Neutrophil (primary cell): Measurements from ENCODE around the gene CLEC2D.
A peak's percentile ranks its signal among the peaks of the same experiment; 100 is the strongest.
"Not testable (repeated sequence)": the region's sequence is repeated elsewhere in the genome, so short reads cannot be mapped to it uniquely, and the experiment has no call there.

ENCODE experiments used
- H3K27ac ChIP-seq: fragments of 200-600 bp; sonication (generic); 2 replicates; pipeline ENCODE4 v1.5.1; 2016; ENCODE audit warnings: mild to moderate bottlenecking, moderate library complexity
- H3K27me3 ChIP-seq: fragments of 200-600 bp; sonication (generic); 2 replicates; pipeline ENCODE4 v1.6.0; 2016; ENCODE audit warnings: mild to moderate bottlenecking
- H3K36me3 ChIP-seq: fragments of 200-600 bp; sonication (generic); 2 replicates; pipeline ENCODE4 v1.5.1; 2017
- H3K4me1 ChIP-seq, 2 experiments: fragments of 200-600 bp in 1 of 2; sonication (generic) in 1 of 2; 1 replicate in 1 of 2; 2 replicates in 1 of 2; pipeline versions ENCODE4 v1.5.1 to v1.6.1; 2013 to 2016; ENCODE audit warnings: low read depth in 1 of 2, low read length in 1 of 2, mild to moderate bottlenecking in 1 of 2, moderate library complexity in 1 of 2; ENCODE audit not compliant: control insufficient read depth in 1 of 2, insufficient read depth in 1 of 2
- H3K4me3 ChIP-seq, 2 experiments: fragments of 200-600 bp in 1 of 2; sonication (generic) in 1 of 2; 1 replicate in 1 of 2; 2 replicates in 1 of 2; pipeline ENCODE4 v1.5.1; 2013 to 2016; ENCODE audit warnings: low read depth in 1 of 2, low read length in 1 of 2, mild to moderate bottlenecking in 1 of 2, moderate library complexity in 1 of 2
- H3K9me3 ChIP-seq: fragments of 200-600 bp; sonication (generic); 2 replicates; pipeline ENCODE4 v1.5.1; 2016
- CTCF ChIP-seq: fragments of 200-600 bp; sonication (generic); IDR thresholded peaks from 2 replicates; pipeline ENCODE4 v1.5.1; 2016; ENCODE audit warnings: antibody characterized with exemption

The CLEC2D gene

GRCh38 chr12:9699269-9699897 is 29.9 kb downstream of the CLEC2D start:
- Histone ChIP-seq H3K27me3 (peaks cover 13% of the 10 kb centered on the region), H3K4me3 (no peak overlapping the region), H3K9me3 (no peaks in the 10 kb centered on the region), H3K27ac (peak overlapping the region; percentile 65), H3K4me1 (peaks cover 25% of the 10 kb centered on the region in 2 experiments), H3K36me3 (peaks cover 13% of the 10 kb centered on the region)
- no peak for TF ChIP-seq CTCF

- Histone ChIP-seq H3K27ac (peak overlapping the region; percentile 26), H3K27me3 (peaks cover 13% of the 10 kb centered on the region), H3K9me3 (no peaks in the 10 kb centered on the region), H3K36me3 (peaks cover 7% of the 10 kb centered on the region), H3K4me3 (no peak overlapping the region), H3K4me1 (peaks cover 25% of the 10 kb centered on the region in 2 experiments)
- no peak for TF ChIP-seq CTCF
Measured at GRCh38 chr12:9699898-9700605, 30.5 kb downstream of the CLEC2D start.

- peaks cover 13% of the 10 kb centered on the region for H3K27me3 ChIP-seq
- no peak overlapping the region for H3K4me3 ChIP-seq
- no peak overlapping the region for H3K27ac ChIP-seq
- peaks cover 25% of the 10 kb centered on the region in 2 experiments for H3K4me1 ChIP-seq
- TF ChIP-seq CTCF = no peak
- no peaks in the 10 kb centered on the region for H3K9me3 ChIP-seq
- H3K36me3 ChIP-seq = peaks cover 1% of the 10 kb centered on the region
Measured at GRCh38 chr12:9700606-9700956, 31.1 kb downstream of the CLEC2D start.

GRCh38 chr12:9701380-9702154 is 32.1 kb downstream of the CLEC2D start:
- H3K4me1 ChIP-seq = peaks cover 25% of the 10 kb centered on the region in 2 experiments
- no peak for TF ChIP-seq CTCF
- peaks cover 13% of the 10 kb centered on the region for H3K27me3 ChIP-seq
- H3K36me3 ChIP-seq = no peaks in the 10 kb centered on the region
- H3K27ac ChIP-seq = no peak overlapping the region
- H3K4me3 ChIP-seq = no peak overlapping the region
- H3K9me3 ChIP-seq = no peaks in the 10 kb centered on the region

- no peak for TF ChIP-seq CTCF
- H3K36me3 ChIP-seq = no peaks in the 10 kb centered on the region
- no peak overlapping the region for H3K4me3 ChIP-seq
- no peaks in the 10 kb centered on the region for H3K9me3 ChIP-seq
- H3K27ac ChIP-seq = no peak overlapping the region
- peaks cover 13% of the 10 kb centered on the region for H3K27me3 ChIP-seq
- peaks cover 25% of the 10 kb centered on the region in 2 experiments for H3K4me1 ChIP-seq
Measured at GRCh38 chr12:9702255-9702654, 32.7 kb downstream of the CLEC2D start.

- Histone ChIP-seq H3K4me1 (peaks cover 11% of the 10 kb centered on the region in 2 experiments), H3K27me3 (peaks cover 13% of the 10 kb centered on the region)
- not testable (repeated sequence) for H3K36me3 ChIP-seq, H3K9me3 ChIP-seq, H3K4me3 ChIP-seq, H3K27ac ChIP-seq
Measured at GRCh38 chr12:9704561-9704960, 35.0 kb downstream of the CLEC2D start.
